ENCODE measurements around the gene FAM234B. TPM values are rescaled to one million over a fixed set of nuclear protein-coding genes. Genes with fewer than 3 reads are reported as not detected.

The FAM234B gene
- total RNA-seq, 1 experiment from 2014 or later: 2.7 TPM

DNA sequence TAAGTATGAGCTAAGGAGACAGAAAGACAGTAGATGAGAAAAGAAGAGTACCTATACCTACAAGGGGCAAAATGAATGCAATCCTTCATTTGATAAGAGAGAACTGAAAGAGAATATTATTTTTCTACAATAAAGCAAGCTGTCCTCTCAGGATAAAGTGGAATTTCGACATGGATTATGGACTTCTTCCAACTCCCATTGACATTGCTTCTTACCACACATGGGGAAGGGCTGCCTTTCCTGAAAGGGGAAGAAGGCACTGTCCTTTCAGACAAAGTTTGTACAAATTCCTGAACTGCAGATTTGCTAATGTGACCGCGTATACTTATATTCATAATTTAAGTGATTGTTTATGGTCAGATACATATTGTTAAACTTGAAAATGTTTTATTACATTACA lies 39.8 kb upstream of the FAM234B start:
- CTCF ChIA-PET: interaction anchor here (0.6 kb wide), 1 partner anchor 92 kb away, joined by 3 read pairs; no protein-coding TSS in a partner anchor
- TF ChIP-seq, protein P1, sequence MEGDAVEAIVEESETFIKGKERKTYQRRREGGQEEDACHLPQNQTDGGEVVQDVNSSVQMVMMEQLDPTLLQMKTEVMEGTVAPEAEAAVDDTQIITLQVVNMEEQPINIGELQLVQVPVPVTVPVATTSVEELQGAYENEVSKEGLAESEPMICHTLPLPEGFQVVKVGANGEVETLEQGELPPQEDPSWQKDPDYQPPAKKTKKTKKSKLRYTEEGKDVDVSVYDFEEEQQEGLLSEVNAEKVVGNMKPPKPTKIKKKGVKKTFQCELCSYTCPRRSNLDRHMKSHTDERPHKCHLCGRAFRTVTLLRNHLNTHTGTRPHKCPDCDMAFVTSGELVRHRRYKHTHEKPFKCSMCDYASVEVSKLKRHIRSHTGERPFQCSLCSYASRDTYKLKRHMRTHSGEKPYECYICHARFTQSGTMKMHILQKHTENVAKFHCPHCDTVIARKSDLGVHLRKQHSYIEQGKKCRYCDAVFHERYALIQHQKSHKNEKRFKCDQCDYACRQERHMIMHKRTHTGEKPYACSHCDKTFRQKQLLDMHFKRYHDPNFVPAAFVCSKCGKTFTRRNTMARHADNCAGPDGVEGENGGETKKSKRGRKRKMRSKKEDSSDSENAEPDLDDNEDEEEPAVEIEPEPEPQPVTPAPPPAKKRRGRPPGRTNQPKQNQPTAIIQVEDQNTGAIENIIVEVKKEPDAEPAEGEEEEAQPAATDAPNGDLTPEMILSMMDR (IDR thresholded peaks at IDR 0.05; ENCODE audit: unreplicated experiment): no peak
- Mint-ChIP-seq H3K4me1 (ENCODE audit: low read depth, unreplicated experiment) (peaks cover 29% of the 10 kb centered on the region), H3K27me3 (ENCODE audit: unreplicated experiment) (peaks cover 88% of the 10 kb centered on the region), H3K27ac (ENCODE audit: unreplicated experiment) (no peak overlapping the region), H3K36me3 (ENCODE audit: insufficient read depth, unreplicated experiment) (peaks cover 22% of the 10 kb centered on the region), H3K4me3 (ENCODE audit: low read depth, unreplicated experiment) (no peak overlapping the region), H3K9me3 (ENCODE audit: low read depth, unreplicated experiment) (no peaks in the 10 kb centered on the region)
- BruUV-seq (replicated peaks): no TSS peak
- DNase-seq: no peak
- intact Hi-C loops (cut with micrococcal nuclease; ENCODE audit: unreplicated experiment): loop anchor here (5.0 kb wide), 1 partner anchor 93 kb away; no protein-coding TSS in a partner anchor

DNA sequence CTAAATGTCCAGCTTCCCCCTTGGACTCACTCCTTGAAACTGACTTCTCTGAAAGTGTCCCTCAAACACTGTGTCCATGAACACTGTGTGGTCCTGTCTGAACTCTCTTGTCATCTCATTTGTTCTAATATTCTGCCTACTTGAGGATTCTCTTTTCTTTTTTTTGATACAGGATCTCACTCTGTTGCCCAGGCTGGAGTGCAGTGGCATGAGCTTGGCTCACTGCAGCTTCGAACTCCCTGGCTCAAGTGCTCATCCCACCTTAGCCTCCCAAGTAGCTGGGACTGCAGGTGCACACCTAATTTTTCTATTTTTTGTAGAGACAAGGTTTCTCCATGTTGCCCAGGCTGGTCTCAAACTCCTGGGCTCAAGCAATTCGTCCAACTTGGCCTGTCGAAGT lies 39.2 kb upstream of the FAM234B start:
- intact Hi-C loops (cut with micrococcal nuclease; ENCODE audit: unreplicated experiment): loop anchor here (5.0 kb wide), 3 partner anchors 92 to 227 kb away; no protein-coding TSS in a partner anchor
- no peak for DNase-seq
- BruUV-seq (replicated peaks): no TSS peak
- Mint-ChIP-seq H3K9me3 (ENCODE audit: low read depth, unreplicated experiment) (no peaks in the 10 kb centered on the region), H3K4me3 (ENCODE audit: low read depth, unreplicated experiment) (no peak overlapping the region), H3K27ac (ENCODE audit: unreplicated experiment) (no peak overlapping the region), H3K36me3 (ENCODE audit: insufficient read depth, unreplicated experiment) (peaks cover 16% of the 10 kb centered on the region), H3K4me1 (ENCODE audit: low read depth, unreplicated experiment) (peaks cover 25% of the 10 kb centered on the region), H3K27me3 (ENCODE audit: unreplicated experiment) (peaks cover 94% of the 10 kb centered on the region)
- CTCF ChIA-PET: interaction anchor here (0.6 to 1.4 kb wide), 3 partner anchors 39 to 206 kb away, joined by 3 to 6 read pairs (median 5); partner anchors contain the start of gene FAM234B
- TF ChIP-seq, protein P1 (IDR thresholded peaks at IDR 0.05; ENCODE audit: unreplicated experiment): no peak

DNA sequence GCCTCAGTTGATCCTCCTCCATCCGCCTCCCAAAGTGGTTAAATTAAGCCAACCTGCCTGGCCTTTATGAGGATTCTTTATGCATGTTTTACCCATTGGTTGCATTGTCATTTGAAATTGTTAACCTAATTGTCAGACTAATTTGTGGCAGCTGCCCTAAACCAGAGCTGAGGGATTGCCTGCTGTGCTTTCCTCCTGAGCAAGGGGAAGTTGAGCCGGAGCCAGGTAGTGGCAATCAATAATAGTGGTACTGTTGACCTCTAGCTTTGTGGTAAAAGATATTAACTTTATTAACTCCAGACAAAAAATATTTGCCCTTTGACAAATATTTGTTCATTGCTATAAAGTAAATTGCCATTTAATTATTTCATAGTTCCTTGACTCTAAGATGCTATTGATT lies 38.5 kb upstream of the FAM234B start:
- Mint-ChIP-seq H3K36me3 (ENCODE audit: insufficient read depth, unreplicated experiment) (peaks cover 9% of the 10 kb centered on the region), H3K9me3 (ENCODE audit: low read depth, unreplicated experiment) (no peaks in the 10 kb centered on the region), H3K27ac (ENCODE audit: unreplicated experiment) (no peak overlapping the region), H3K4me1 (ENCODE audit: low read depth, unreplicated experiment) (peaks cover 22% of the 10 kb centered on the region), H3K27me3 (ENCODE audit: unreplicated experiment) (peaks cover 96% of the 10 kb centered on the region), H3K4me3 (ENCODE audit: low read depth, unreplicated experiment) (no peak overlapping the region)
- TF ChIP-seq, protein P1 (IDR thresholded peaks at IDR 0.05; ENCODE audit: unreplicated experiment): no peak
- CTCF ChIA-PET: interaction anchor here (1.0 to 1.4 kb wide), 4 partner anchors 38 to 269 kb away, joined by 3 to 6 read pairs (median 4); partner anchors contain the start of gene FAM234B
- intact Hi-C loops (cut with micrococcal nuclease; ENCODE audit: unreplicated experiment): loop anchor here (5.0 kb wide), 2 partner anchors 207 to 227 kb away; no protein-coding TSS in a partner anchor
- DNase-seq: peak; percentile 70
- BruUV-seq (replicated peaks): no TSS peak

DNA sequence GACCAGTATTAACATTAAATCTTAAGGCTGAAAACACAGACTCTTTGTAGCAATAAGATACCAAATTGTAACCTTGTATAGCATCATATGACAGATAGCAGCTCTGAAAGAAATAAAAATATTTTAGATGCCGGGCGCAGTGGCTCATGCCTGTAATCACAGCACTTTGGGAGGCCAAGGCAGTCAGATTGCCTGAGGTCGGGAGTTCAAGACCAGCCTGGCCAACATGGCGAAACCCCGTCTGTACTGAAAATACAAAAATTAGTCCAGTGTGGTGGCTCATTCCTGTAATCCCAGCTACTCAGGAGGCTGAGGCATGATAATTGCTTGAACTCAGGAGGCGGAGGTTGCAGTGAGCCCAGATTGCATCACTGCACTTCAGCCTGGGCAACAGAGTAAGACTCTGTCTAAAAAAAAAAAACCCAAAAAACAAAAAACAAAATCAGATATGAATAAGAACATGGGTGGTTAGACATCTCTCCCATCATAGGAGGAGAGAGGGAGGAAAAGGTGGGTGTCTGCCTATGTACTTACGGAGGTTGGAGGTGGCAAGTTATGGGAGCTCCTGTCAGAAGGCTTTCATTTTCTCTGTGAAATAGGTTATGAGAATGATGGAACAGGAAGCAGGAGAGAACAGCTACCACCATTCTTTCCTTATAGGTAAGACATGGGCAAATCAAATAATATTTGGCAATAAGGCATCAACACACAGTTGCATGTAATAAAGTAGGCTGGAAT lies 36.5 kb upstream of the FAM234B start:
- Mint-ChIP-seq H3K4me3 (ENCODE audit: low read depth, unreplicated experiment) (no peak overlapping the region), H3K4me1 (ENCODE audit: low read depth, unreplicated experiment) (peaks cover 18% of the 10 kb centered on the region), H3K9me3 (ENCODE audit: low read depth, unreplicated experiment) (no peaks in the 10 kb centered on the region), H3K27me3 (ENCODE audit: unreplicated experiment) (peaks cover 99% of the 10 kb centered on the region), H3K36me3 (ENCODE audit: insufficient read depth, unreplicated experiment) (no peaks in the 10 kb centered on the region), H3K27ac (ENCODE audit: unreplicated experiment) (no peak overlapping the region)
- DNase-seq: no peak
- CTCF ChIA-PET: interaction anchor here (0.6 kb wide), 1 partner anchor 18 kb away, joined by 3 read pairs; no protein-coding TSS in a partner anchor
- TF ChIP-seq, protein P1 (IDR thresholded peaks at IDR 0.05; ENCODE audit: unreplicated experiment): no peak
- no TSS peak for BruUV-seq (replicated peaks)
- intact Hi-C loops (cut with micrococcal nuclease; ENCODE audit: unreplicated experiment): loop anchor here (5.0 kb wide), 2 partner anchors 205 to 225 kb away; no protein-coding TSS in a partner anchor
